T-helper 17 cell (primary cell): Measurements from ENCODE around the gene TRDN. TPM values are rescaled to one million over a fixed set of nuclear protein-coding genes. Genes with fewer than 3 reads are reported as not detected.
"Not testable (repeated sequence)": the region's sequence is repeated elsewhere in the genome, so short reads cannot be mapped to it uniquely, and the experiment has no call there.

Source experiments
- ATAC-seq: fragments of 150-1000 bp; cut with Tn5 transposase; 2 replicates; pipeline ENCODE4 v1.10.0; 2021; ENCODE audit warnings: mild to moderate bottlenecking, moderate library complexity
- DNase-seq, 3 donors: peaks; one replicate each; pipeline versions ENCODE4 v3.0.0 to v3.0.0-alpha.2; 2020 to 2021
- H3K9me3 ChIP-seq: one replicate; pipeline ENCODE4 v1.7.0; 2013; ENCODE audit warnings: low read length, mild to moderate bottlenecking; ENCODE audit not compliant: control insufficient read depth, poor library complexity, severe bottlenecking
- H3K27ac Mint-ChIP-seq: one replicate; pipeline ENCODE4 v1.8.0; 2022; ENCODE audit warnings: mild to moderate bottlenecking, moderate library complexity, mixed read lengths
- H3K27me3 Mint-ChIP-seq: one replicate; pipeline ENCODE4 v1.8.0; 2022; ENCODE audit warnings: mixed read lengths
- H3K36me3 Mint-ChIP-seq: one replicate; pipeline ENCODE4 v1.8.0; 2022; ENCODE audit warnings: low read depth, mixed read lengths
- H3K4me1 Mint-ChIP-seq: one replicate; pipeline ENCODE4 v1.8.0; 2022; ENCODE audit warnings: mild to moderate bottlenecking, mixed read lengths
- H3K4me3 Mint-ChIP-seq: one replicate; pipeline ENCODE4 v1.8.0; 2022; ENCODE audit warnings: mild to moderate bottlenecking, moderate library complexity, mixed read lengths
- total RNA-seq, 4 donors: library from RNA in 2 of 4; stranded (reverse) in 2 of 4; gene quantifications; one replicate each; pipeline ENCODE4 v1.2.3 and lab custom pipeline; 2022 to 2026

Gene TRDN
- total RNA-seq, 2 donors from 2014 or later = not detected

GRCh38 chr6:123309130-123309529 lies 327.6 kb downstream of the TRDN start:
- Mint-ChIP-seq H3K4me3 (no peak overlapping the region), H3K36me3 (no peaks in the 10 kb centered on the region), H3K27me3 (no peaks in the 10 kb centered on the region), H3K27ac (no peak overlapping the region), H3K4me1 (no peaks in the 10 kb centered on the region)
- H3K9me3 ChIP-seq = no peaks in the 10 kb centered on the region
- DNase-seq (no peak), ATAC-seq (no peak)

DNA sequence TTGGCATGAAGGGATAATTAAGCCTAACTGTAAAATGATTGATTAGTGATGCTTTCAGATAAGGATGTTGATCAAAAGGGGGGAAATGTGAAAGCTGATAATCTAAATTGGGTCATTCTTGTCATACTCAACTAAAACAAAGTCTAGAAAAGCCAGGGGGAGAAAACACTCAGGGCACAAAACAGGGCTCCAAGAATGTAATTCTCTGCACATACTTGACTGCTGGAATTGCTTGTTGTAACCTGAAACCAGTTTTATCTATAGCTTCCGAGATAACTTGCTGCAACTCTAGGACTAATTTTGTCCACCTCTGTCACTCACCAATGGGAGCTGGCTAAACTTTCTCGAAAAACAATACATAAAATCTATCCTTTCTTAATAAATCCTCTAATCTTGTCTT lies 330.4 kb downstream of the TRDN start:
- Mint-ChIP-seq H3K4me3 (no peak overlapping the region), H3K4me1 (no peaks in the 10 kb centered on the region), H3K36me3 (no peaks in the 10 kb centered on the region), H3K27me3 (no peaks in the 10 kb centered on the region), H3K27ac (no peak overlapping the region)
- H3K9me3 ChIP-seq = no peaks in the 10 kb centered on the region
- no peak for DNase-seq
- ATAC-seq = no peak

- Mint-ChIP-seq H3K4me3 (no peak overlapping the region), H3K27me3 (no peaks in the 10 kb centered on the region), H3K36me3 (no peaks in the 10 kb centered on the region), H3K27ac (no peak overlapping the region), H3K4me1 (no peaks in the 10 kb centered on the region)
- ATAC-seq (no peak), DNase-seq (no peak)
- H3K9me3 ChIP-seq = no peaks in the 10 kb centered on the region
These were observed 341.1 kb downstream of the TRDN start for GRCh38 chr6:123295672-123296071.

- H3K4me1 Mint-ChIP-seq = no peaks in the 10 kb centered on the region
- ATAC-seq = no peak
- no peak for DNase-seq
- H3K36me3 Mint-ChIP-seq = no peaks in the 10 kb centered on the region
- H3K27ac Mint-ChIP-seq = no peak overlapping the region
- no peak overlapping the region for H3K4me3 Mint-ChIP-seq
- no peaks in the 10 kb centered on the region for H3K27me3 Mint-ChIP-seq
- H3K9me3 ChIP-seq = no peaks in the 10 kb centered on the region
These were observed 341.6 kb downstream of the TRDN start for GRCh38 chr6:123295181-123295580.

DNA sequence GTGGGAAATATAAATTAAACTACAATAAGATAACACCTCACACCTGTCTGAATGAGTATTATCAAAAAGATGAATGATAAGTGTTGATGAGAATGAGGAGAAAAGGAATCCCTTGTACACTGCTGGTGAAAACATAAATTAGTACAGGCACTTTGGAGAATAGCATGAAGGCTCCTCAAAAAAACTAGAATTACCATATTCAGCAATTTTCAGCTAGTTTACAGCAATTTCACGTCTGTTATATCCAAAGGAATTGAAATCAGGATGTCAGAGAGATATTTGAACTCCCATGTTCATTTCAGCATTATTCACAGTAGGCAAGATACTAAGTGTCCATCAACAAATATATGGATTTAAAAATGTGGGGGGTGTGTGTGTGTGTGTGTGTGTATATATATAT lies 348.1 kb downstream of the TRDN start:
- ATAC-seq (no peak), DNase-seq (no peak)
- H3K4me1 Mint-ChIP-seq = no peaks in the 10 kb centered on the region
- no peaks in the 10 kb centered on the region for H3K27me3 Mint-ChIP-seq
- no peak overlapping the region for H3K27ac Mint-ChIP-seq
- H3K9me3 ChIP-seq = no peaks in the 10 kb centered on the region
- H3K36me3 Mint-ChIP-seq = no peaks in the 10 kb centered on the region
- no peak overlapping the region for H3K4me3 Mint-ChIP-seq

DNA sequence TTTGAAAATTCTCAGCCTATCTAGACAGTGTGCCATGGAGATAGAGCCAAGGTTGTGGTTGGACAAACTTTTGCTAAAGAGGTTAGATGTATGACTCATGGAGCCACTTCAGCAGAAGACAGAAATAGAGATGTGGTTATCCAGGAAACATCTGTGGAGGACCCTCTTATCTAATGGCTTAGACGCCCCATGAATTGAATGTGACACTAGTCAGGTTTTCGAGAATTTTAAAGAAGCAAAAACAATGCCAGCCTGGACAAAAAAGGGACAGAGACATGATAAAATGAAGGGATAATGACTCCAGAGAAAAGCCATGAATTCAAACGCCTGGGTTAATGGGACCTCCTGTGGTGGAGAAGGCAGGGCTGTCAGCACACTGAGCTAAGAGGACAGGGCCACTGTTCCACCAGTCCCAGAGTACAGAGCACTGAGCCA lies 360.2 kb downstream of the TRDN start:
- Mint-ChIP-seq H3K27me3 (no peaks in the 10 kb centered on the region), H3K27ac (no peak overlapping the region), H3K4me1 (no peaks in the 10 kb centered on the region), H3K4me3 (no peak overlapping the region), H3K36me3 (no peaks in the 10 kb centered on the region)
- H3K9me3 ChIP-seq = no peaks in the 10 kb centered on the region
- no peak for DNase-seq
- ATAC-seq = no peak

DNA sequence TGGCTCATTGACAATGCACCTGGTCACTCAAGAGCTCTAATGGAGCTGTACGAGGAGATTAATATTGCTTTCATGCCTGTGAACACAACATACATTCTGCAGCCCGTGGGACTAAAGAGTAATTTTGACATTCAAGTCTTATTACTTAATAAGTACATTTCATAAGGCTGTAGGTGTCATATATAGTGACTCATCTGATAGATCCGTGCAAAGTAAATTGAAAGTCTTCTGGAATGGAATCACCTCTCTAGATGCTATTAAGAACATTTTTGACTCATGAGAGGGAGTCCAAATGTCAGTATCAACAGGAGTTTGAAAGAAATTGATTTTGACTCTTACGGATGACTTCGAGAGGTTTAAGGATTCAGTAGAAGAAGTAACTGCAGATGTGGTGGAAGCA lies 372.8 kb downstream of the TRDN start:
- H3K4me1 Mint-ChIP-seq = no peaks in the 10 kb centered on the region
- H3K27ac Mint-ChIP-seq = no peak overlapping the region
- no peak for DNase-seq
- ATAC-seq = no peak
- no peaks in the 10 kb centered on the region for H3K9me3 ChIP-seq
- H3K27me3 Mint-ChIP-seq = no peaks in the 10 kb centered on the region
- no peak overlapping the region for H3K4me3 Mint-ChIP-seq
- no peaks in the 10 kb centered on the region for H3K36me3 Mint-ChIP-seq

DNA sequence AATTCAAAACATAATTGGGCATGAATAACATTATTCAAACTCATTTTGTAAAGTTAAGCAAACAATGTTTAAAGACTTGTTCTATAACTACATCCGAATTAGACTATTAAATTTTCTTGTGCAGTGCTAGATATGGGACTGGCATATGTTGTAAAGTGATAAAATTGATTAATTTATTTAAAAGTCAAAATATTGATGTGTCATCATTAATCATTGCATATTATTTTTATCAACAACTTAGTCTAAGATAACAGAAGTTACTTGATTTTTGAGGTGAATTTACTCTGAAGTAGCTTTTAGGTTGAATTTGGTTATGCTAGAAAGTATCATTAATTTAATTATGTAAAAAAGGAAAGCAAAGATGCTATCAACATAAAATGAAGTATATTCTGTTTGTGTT lies 396.1 kb downstream of the TRDN start:
- ATAC-seq = no peak
- no peaks in the 10 kb centered on the region for H3K36me3 Mint-ChIP-seq
- H3K27ac Mint-ChIP-seq = no peak overlapping the region
- H3K27me3 Mint-ChIP-seq = no peaks in the 10 kb centered on the region
- no peaks in the 10 kb centered on the region for H3K4me1 Mint-ChIP-seq
- no peaks in the 10 kb centered on the region for H3K9me3 ChIP-seq
- H3K4me3 Mint-ChIP-seq = no peak overlapping the region
- DNase-seq = no peak

DNA sequence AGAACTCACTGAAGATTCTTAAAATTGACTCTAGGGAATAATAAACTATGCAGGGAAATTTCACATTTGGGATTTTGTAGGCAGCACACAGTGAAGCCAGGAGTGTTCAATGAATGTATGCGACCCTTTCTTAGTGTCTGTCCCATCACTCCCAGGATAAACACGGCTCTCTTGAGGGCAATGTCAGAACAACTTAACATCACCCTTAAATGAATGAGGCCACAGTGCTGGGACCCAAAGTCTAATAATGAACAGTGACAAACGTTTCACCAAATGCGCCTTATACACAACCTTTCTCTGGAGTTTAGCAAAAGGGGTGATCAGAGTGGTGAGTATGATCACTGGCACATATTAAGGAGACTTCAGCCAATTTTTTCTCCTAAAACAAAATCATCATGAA lies 403.4 kb downstream of the TRDN start:
- no peaks in the 10 kb centered on the region for H3K27me3 Mint-ChIP-seq
- ATAC-seq = no peak
- no peaks in the 10 kb centered on the region for H3K9me3 ChIP-seq
- no peaks in the 10 kb centered on the region for H3K4me1 Mint-ChIP-seq
- no peak overlapping the region for H3K4me3 Mint-ChIP-seq
- DNase-seq = no peak
- H3K27ac Mint-ChIP-seq = no peak overlapping the region
- H3K36me3 Mint-ChIP-seq = no peaks in the 10 kb centered on the region

DNA sequence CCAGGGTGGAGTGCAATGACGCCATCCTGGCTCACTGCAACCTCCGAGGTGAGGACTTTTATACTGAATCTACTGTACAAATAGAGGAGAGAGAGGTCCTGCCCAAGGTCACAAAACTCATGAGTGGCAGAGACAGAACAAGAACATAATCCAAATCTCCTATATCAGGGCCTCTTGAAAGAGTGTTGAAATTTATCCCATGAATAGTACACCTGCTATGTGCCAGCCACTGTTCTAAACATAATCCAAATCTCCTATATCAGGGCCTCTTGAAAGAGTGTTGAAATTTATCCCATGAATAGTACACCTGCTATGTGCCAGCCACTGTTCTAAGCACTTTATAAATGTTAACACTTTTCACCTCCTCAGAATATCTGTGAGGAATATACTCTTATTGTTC lies 409.0 kb downstream of the TRDN start:
- H3K9me3 ChIP-seq, H3K27ac Mint-ChIP-seq, DNase-seq, H3K4me1 Mint-ChIP-seq, H3K27me3 Mint-ChIP-seq, H3K36me3 Mint-ChIP-seq, ATAC-seq, H3K4me3 Mint-ChIP-seq: not testable (repeated sequence)

DNA sequence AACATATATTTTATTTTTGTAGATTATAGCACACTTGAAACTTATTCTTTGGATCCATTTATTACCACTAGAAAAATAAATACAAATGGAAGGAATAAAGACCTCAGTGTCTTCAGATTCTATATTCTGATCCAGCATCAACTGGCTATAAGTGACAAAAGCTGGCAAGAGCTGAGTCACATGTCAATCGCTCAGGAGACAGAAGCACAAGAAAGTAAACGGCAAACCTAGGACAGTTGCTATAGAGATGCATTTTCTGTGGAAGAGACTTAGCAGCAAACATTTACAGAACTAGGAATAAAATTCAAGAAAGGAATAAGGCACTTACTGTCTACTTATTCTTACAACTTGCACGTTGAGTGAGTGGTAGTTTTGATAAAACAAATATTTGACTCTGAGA lies 410.4 kb downstream of the TRDN start:
- ATAC-seq (no peak), DNase-seq (no peak)
- no peaks in the 10 kb centered on the region for H3K9me3 ChIP-seq
- Mint-ChIP-seq H3K36me3 (no peaks in the 10 kb centered on the region), H3K4me1 (no peaks in the 10 kb centered on the region), H3K4me3 (no peak overlapping the region), H3K27ac (no peak overlapping the region), H3K27me3 (no peaks in the 10 kb centered on the region)

- DNase-seq (no peak), ATAC-seq (no peak)
- Mint-ChIP-seq H3K27me3 (no peaks in the 10 kb centered on the region), H3K36me3 (no peaks in the 10 kb centered on the region), H3K27ac (no peak overlapping the region), H3K4me3 (no peak overlapping the region), H3K4me1 (no peaks in the 10 kb centered on the region)
- no peaks in the 10 kb centered on the region for H3K9me3 ChIP-seq
These were observed 412.7 kb downstream of the TRDN start for GRCh38 chr6:123224077-123224476.

DNA sequence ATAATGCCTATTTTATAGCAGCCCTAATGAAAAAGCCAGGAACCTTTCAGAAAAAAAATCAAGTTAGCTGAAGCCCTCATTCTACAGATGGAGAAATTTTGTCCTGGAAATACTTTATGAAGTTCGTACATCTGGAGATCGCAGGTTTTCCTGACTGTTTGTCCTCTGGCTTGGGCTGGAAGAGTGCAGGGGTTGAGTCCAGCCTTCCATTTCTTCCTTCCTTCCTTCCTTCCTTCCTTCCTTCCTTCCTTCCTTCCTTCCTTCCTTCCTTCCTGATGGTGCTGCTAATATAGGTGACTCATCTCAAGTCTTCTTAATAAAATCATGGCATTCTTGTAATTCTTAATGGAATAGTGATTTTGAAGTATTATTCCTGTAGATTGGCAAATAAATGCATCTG lies 413.3 kb downstream of the TRDN start:
- Mint-ChIP-seq H3K27ac (no peak overlapping the region), H3K36me3 (no peaks in the 10 kb centered on the region), H3K4me1 (no peaks in the 10 kb centered on the region), H3K4me3 (no peak overlapping the region), H3K27me3 (no peaks in the 10 kb centered on the region)
- ATAC-seq = no peak
- no peak for DNase-seq
- H3K9me3 ChIP-seq = no peaks in the 10 kb centered on the region

DNA sequence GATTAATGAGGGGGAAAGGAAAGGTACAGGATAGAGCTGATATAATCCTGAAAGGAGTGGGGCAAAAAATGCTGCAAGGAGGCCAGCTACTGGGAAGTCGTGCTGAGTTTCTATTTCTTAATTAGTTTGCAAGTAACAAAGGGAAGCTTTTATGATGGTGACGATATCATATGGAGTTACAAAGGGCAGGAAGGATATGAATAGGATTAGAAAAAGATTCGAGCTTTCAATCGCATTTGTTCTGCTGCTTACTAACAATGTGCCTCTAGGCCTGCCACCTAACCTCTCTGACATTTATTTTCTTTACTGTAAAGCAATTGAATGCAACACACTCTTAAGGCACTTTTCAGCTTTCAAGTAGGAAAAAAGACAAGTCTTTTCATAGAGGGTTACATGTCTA lies 421.5 kb downstream of the TRDN start:
- no peaks in the 10 kb centered on the region for H3K4me1 Mint-ChIP-seq
- H3K36me3 Mint-ChIP-seq = no peaks in the 10 kb centered on the region
- H3K4me3 Mint-ChIP-seq = no peak overlapping the region

DNA sequence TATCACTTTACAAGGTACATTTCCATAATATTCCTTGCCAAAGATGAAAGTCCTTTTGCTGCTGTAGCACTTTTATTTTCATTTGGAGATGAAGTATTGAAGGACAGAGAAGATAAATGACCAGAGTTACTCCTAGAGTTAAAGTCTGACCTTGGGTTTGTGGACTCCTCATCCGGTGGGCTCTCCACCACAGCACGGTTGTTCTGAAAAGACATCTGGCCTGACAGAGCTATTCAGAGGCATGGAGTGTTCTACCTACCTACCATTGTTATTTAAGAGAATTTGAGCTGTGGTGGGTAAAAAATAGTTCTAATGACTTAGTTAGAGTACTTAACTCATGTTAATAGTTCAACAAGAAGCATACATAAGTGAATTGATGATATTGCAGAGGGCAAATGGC lies 422.3 kb downstream of the TRDN start:
- Mint-ChIP-seq H3K4me3 (no peak overlapping the region), H3K27me3 (no peaks in the 10 kb centered on the region), H3K36me3 (no peaks in the 10 kb centered on the region), H3K27ac (no peak overlapping the region), H3K4me1 (no peaks in the 10 kb centered on the region)
- ATAC-seq = no peak
- H3K9me3 ChIP-seq = no peaks in the 10 kb centered on the region
- no peak for DNase-seq

More for the DNA sequence above, 421.5 kb downstream of the TRDN start:
- H3K27ac Mint-ChIP-seq = no peak overlapping the region
- H3K27me3 Mint-ChIP-seq = no peaks in the 10 kb centered on the region
- DNase-seq (no peak), ATAC-seq (no peak)
- no peaks in the 10 kb centered on the region for H3K9me3 ChIP-seq
